ENCODE data around the gene TRMT11. TPM values are rescaled to one million over a fixed set of nuclear protein-coding genes. Genes with fewer than 3 reads are reported as not detected.
"Not testable (repeated sequence)": the region's sequence is repeated elsewhere in the genome, so short reads cannot be mapped to it uniquely, and the experiment has no call there.

The TRMT11 gene
- total RNA-seq, 1 donor from 2014 or later, result 9.9 TPM

- DNase-seq (ENCODE audit: low read depth in 2 of 2), result no peak
Observed at GRCh38 chr6:126042001-126042419, 55.7 kb downstream of the TRMT11 start.

- no peak for DNase-seq (ENCODE audit: low read depth in 2 of 2)
Observed at GRCh38 chr6:126047648-126048047, 61.3 kb downstream of the TRMT11 start.

- no peak for DNase-seq (ENCODE audit: low read depth in 2 of 2)
Observed at GRCh38 chr6:126048635-126049034, 62.3 kb downstream of the TRMT11 start.

- DNase-seq (ENCODE audit: low read depth in 2 of 2), result no peak
Observed at GRCh38 chr6:126050795-126051194, 64.5 kb downstream of the TRMT11 start.

- no peak for DNase-seq (ENCODE audit: low read depth in 2 of 2)
Observed at GRCh38 chr6:126051791-126052190, 65.5 kb downstream of the TRMT11 start.

- DNase-seq (ENCODE audit: low read depth in 2 of 2), result no peak
Observed at GRCh38 chr6:126052485-126052884, 66.1 kb downstream of the TRMT11 start.

- no peak for DNase-seq (ENCODE audit: low read depth in 2 of 2)
Observed at GRCh38 chr6:126054258-126054702, 67.9 kb downstream of the TRMT11 start.

- no peak for DNase-seq (ENCODE audit: low read depth in 2 of 2)
Observed at GRCh38 chr6:126054802-126055201, 68.5 kb downstream of the TRMT11 start.

- DNase-seq (ENCODE audit: low read depth in 2 of 2), result no peak
Observed at GRCh38 chr6:126055449-126055848, 69.1 kb downstream of the TRMT11 start.

- no peak for DNase-seq (ENCODE audit: low read depth in 2 of 2)
Observed at GRCh38 chr6:126056355-126057004, 70.1 kb downstream of the TRMT11 start.

- DNase-seq (ENCODE audit: low read depth in 2 of 2), result not testable (repeated sequence)
Observed at GRCh38 chr6:126058085-126058484, 71.7 kb downstream of the TRMT11 start.

- DNase-seq (ENCODE audit: low read depth in 2 of 2), result no peak
Observed at GRCh38 chr6:126060400-126060799, 74.1 kb downstream of the TRMT11 start.

GRCh38 chr6:126063512-126064146 lies 77.3 kb downstream of the TRMT11 start:
- no peak for DNase-seq (ENCODE audit: low read depth in 2 of 2)

- no peak for DNase-seq (ENCODE audit: low read depth in 2 of 2)
Observed at GRCh38 chr6:126064257-126064747, 78.0 kb downstream of the TRMT11 start.

GRCh38 chr6:126064748-126065401 lies 78.5 kb downstream of the TRMT11 start:
- no peak for DNase-seq (ENCODE audit: low read depth in 2 of 2)

- no peak for DNase-seq (ENCODE audit: low read depth in 2 of 2)
Observed at GRCh38 chr6:126066053-126067048, 80.0 kb downstream of the TRMT11 start.

GRCh38 chr6:126067073-126067472 lies 80.7 kb downstream of the TRMT11 start:
- DNase-seq (ENCODE audit: low read depth in 2 of 2), result no peak

GRCh38 chr6:126069449-126069848 lies 83.1 kb downstream of the TRMT11 start:
- DNase-seq (ENCODE audit: low read depth in 2 of 2), result no peak

GRCh38 chr6:126071000-126071647 lies 84.8 kb downstream of the TRMT11 start:
- no peak for DNase-seq (ENCODE audit: low read depth in 2 of 2)

GRCh38 chr6:126072172-126072571 lies 85.8 kb downstream of the TRMT11 start:
- peak in 1 of 2 donors; percentile 5 for DNase-seq (ENCODE audit: low read depth in 2 of 2)

GRCh38 chr6:126072834-126073233 lies 86.5 kb downstream of the TRMT11 start:
- DNase-seq (ENCODE audit: low read depth in 2 of 2), result no peak

Measured in dermis microvascular lymphatic vessel endothelial cell (primary cell).